Activated CD4-positive, CD25-positive, alpha-beta regulatory T cell (primary cell): ENCODE measurements around the gene NAV2.
A peak's percentile ranks its signal among the peaks of the same experiment; 100 is the strongest.
"Not testable (repeated sequence)": the region's sequence is repeated elsewhere in the genome, so short reads cannot be mapped to it uniquely, and the experiment has no call there.

ENCODE experiments used
- DNase-seq, 4 experiments: peaks; one replicate each; lab custom pipeline; 2025; lab: John Stamatoyannopoulos, UW

NAV2 gene

GRCh38 chr11:20113149-20113438, 400.5 kb downstream of the NAV2 start:
- DNase-seq = no peak

DNA sequence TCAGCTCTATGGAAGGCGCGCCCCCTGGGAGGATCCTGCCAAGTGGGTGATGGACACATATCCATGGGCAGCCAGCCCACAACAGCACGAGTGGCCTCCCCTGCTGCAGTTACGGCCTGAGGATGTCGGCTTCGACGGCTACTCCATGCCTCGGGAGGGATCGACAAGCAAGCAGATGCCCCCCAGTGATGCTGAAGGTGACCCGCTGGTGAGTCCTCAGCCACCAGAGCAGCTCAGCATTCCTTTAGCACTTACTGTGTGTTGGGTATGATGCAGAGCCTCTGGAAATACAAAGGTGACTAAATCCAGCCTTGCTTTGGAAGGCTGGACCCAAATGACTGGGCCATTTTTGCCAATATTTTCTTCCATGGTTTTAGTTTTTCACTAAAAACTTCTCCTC, 402.0 kb downstream of the NAV2 start:
- no peak for DNase-seq

- DNase-seq = no peak
These were observed 404.2 kb downstream of the NAV2 start for GRCh38 chr11:20116825-20117224.

DNA sequence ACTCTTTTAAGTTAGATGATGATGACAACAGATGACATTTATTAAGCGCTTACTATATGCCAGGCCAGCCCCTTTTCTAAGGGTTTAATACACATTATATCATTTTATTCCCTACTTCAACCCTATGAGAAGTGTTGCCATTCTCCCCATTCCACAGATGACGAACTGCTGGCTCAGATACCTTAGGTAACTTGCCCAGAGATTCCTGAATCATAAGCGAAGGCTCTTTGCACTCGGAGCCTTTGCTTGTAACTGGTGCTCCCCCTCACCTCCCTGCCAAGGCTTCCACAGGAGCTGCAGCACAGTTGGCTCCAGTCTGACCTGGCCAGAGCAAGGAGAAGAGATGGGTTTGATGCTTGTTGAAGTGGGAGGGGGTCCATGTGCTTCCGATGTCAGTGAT, 404.7 kb downstream of the NAV2 start:
- no peak for DNase-seq

GRCh38 chr11:20118209-20118608, 405.6 kb downstream of the NAV2 start:
- DNase-seq = no peak

DNA sequence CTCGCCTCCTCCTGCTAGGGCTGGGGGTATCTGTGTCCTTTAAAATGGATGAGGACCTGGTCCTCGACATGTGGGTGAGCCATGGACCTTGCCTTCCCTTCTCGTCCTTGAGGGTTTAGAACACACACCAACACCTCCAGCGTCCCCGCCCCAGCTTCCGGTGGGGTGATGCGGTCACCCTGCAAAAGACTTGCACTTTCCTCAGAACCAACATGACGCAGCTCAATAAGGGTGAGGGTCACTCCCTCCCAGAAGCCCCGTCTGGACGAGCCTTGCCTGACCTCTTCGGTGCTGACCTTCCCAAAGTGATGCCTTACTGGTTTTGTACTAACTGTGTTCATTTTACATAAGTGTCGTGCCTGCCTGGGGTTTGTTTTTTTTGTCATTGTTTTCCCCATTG, 406.7 kb downstream of the NAV2 start:
- no peak for DNase-seq

- no peak for DNase-seq
These were observed 407.7 kb downstream of the NAV2 start for GRCh38 chr11:20120134-20120925.

- no peak for DNase-seq
These were observed 409.5 kb downstream of the NAV2 start for GRCh38 chr11:20122131-20122530.

GRCh38 chr11:20125927-20126326, 413.3 kb downstream of the NAV2 start:
- no peak for DNase-seq

GRCh38 chr11:20126724-20127123, 414.1 kb downstream of the NAV2 start:
- DNase-seq = no peak

- DNase-seq = peak; percentile 36 to 64 (median 50)
These were observed 415.3 kb downstream of the NAV2 start for GRCh38 chr11:20127671-20128527.

DNA sequence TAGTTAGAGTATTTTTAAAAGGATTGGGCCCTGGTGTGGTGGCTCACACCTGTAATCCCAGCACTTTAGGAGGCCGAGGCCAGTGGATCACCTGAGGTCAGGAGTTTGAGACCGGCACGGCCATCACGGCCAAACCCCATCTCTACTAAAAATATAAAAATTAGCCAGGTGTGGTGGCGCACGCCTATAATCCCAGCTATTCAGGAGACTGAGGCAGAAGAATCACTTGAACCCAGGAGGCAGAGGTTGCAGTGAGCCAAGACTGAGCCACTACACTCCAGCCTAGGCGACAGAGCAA, 415.8 kb downstream of the NAV2 start:
- DNase-seq = not testable (repeated sequence)

DNA sequence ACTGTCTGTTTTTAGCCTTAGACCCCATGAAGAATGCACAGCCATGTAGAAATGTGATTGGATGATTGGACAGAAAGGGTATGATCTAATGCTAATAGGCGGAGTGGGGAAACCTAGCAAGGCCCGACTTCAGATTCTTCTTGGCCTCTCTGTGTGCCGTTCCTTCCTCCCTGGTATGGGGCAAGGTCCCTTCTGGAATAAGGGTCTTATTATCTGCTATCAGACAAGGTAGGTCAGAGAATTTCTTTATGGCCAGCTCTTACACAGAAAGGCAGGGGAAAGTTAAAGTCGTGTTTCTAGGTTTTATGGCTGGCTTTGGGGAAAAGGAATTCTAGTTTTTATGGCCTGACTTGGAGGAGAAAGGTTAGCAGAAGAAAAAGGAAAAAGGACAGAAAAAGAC, 417.0 kb downstream of the NAV2 start:
- no peak for DNase-seq

DNA sequence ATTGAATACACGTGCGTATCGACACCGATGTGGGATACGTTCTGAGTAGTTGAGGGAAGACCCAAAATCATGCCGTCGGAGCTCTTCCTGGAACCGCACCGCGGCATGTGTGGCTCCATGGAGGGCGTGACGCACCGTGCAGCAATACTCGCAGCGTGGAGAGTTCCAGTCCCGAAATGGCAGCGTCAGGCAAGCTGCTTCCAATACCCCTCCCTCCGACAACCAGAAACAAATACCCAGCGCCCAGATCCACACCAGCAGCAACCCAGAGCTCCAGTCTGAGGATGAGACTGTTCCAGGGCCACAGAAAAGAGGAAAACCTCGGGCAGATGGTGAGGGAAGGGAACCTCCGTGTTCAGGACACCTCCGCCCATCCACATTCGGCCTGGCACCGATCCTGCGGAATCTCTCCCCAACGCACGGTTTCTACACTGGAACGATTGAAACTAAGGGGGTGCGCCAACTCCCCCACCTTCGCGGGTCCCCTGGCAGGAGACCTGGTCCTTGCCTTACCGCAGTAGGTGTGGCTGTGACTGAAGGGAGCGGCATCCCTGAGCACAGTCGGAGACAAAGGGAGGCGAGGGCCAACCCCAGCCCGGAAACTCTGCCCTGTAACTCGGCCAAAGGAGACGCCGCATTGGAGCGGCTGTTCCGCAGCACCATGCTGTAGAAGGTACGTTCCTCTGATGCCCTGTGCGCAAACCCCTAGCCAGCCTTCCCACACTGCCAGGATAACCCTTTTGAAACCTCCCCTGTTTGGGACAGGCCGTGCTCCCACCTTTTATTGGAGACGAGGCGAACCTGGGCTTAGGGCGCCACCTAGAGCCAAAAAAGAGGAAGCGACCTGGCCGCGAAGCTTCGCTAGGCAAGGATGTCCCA, 419.4 kb downstream of the NAV2 start:
- DNase-seq = peak in 1 of 4 experiments; percentile 16

DNA sequence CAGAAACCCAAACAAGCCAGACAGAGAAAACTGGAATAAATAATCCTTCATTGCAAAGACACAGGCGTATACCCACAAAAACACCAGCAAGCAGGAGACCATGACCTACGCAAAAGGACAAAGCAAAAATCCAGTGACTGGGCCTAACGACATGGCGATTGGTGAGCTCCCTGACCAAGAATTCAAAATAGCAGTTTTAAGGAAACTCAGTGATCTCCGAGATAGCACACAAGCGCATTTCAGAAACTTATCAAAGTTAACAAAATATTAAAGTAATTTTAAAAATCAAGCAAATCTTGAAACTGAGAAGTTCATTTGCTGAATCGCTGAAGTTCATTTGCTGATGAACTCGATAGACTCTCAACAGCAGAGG, 420.0 kb downstream of the NAV2 start:
- DNase-seq = no peak

- no peak for DNase-seq
These were observed 422.5 kb downstream of the NAV2 start for GRCh38 chr11:20134991-20135736.

DNA sequence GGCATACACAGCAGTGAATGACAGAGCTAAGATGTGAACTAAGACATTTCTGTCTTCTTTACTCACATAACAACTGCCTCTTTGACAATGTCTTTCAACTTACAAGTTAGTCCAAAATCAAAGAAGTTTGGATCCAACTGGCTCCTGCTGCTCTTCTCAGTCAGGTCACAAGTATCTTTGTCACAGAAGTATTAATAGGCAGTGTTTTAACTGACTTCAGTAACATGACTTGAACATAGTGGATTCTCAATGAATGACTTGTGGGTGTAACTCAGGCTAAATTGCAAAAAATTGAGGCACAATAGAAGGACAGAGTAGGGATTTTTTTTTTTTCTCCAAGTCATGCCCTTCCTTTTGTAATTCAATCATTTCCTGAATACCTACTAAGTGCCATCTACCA, 425.0 kb downstream of the NAV2 start:
- DNase-seq = no peak

- no peak for DNase-seq
These were observed 426.1 kb downstream of the NAV2 start for GRCh38 chr11:20138707-20139106.

DNA sequence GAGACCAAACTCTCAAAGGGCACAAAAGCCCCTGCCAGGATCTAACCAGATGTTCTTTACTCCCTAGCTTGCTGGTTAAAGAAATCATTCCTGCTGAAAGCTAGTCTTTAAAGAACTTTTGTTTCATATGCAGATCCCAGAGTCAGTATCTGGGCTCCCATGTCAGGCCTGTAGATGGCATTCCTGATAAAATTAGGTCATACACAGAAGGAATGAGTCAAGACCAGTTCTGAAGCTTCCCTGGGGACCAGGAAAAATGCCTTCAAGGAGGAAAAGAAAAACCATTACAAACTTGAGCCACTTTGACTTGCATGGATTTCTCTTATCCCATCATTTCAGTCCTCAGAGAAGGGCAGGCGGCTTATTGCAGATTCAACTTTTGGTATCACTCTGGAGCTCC, 441.7 kb downstream of the NAV2 start:
- no peak for DNase-seq

DNA sequence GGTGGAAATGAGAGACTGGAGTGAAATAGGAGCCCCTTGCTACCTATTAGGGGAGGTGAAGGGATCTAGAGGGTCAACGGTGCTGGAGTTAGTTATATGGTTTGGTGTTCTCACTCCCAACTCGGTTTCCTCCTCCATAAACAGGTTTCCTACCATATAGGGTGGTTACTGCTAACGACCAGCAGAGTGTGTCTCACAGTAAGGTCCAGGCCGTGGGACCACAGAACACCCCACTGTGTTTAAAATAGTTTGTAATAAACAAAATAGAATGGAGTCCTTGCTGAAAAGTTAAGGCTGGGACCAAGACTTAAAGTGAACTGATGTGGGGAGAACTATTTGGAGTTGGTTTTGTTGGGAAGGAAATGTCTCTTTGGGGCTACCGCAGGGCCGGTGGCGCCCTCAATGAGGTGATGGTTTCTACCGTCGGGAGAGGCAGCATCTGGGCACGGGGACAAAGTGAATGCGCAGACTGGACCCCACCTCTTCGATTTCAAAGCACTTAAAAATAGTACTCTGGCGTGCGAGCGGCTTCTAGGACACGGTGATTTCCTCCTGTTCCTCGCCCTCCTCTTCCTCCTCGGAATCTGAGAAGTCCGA, 443.1 kb downstream of the NAV2 start:
- DNase-seq = no peak

- peak in 2 of 4 experiments; percentile 16 to 27 for DNase-seq
These were observed 443.7 kb downstream of the NAV2 start for GRCh38 chr11:20156280-20156875.
